Measurements from ENCODE around the gene ARHGAP22.
"Not testable (repeated sequence)": the region's sequence is repeated elsewhere in the genome, so short reads cannot be mapped to it uniquely, and the experiment has no call there.

Gene ARHGAP22

GRCh38 chr10:48428896-48429295 lies 176.0 kb downstream of the ARHGAP22 start:
- DNase-seq (ENCODE audit: low read depth in 3 of 3), result no peak

GRCh38 chr10:48423884-48424283 lies 181.0 kb downstream of the ARHGAP22 start:
- no peak for DNase-seq (ENCODE audit: low read depth in 3 of 3)

- not testable (repeated sequence) for DNase-seq (ENCODE audit: low read depth in 3 of 3)
These were observed 183.0 kb downstream of the ARHGAP22 start for GRCh38 chr10:48421862-48422261.

DNA sequence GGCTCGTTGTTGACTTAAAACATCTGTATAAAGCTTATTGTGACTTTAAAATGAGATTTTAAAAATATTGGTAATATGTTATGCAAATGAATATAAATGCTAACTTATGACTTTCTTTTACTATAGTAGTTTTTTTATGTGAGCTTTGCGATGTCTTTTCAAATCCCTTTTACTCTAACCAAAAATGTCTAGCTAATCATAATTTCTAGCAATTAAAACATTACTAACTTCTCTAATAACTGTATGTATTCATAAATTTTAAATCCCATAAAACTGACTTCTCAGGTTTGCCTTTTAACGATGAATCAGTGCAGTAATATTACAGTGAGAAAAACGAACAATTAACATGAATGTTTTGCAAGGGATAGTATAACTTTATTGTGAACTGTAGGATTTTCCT lies 185.2 kb downstream of the ARHGAP22 start:
- DNase-seq (ENCODE audit: low read depth in 3 of 3), result no peak

DNA sequence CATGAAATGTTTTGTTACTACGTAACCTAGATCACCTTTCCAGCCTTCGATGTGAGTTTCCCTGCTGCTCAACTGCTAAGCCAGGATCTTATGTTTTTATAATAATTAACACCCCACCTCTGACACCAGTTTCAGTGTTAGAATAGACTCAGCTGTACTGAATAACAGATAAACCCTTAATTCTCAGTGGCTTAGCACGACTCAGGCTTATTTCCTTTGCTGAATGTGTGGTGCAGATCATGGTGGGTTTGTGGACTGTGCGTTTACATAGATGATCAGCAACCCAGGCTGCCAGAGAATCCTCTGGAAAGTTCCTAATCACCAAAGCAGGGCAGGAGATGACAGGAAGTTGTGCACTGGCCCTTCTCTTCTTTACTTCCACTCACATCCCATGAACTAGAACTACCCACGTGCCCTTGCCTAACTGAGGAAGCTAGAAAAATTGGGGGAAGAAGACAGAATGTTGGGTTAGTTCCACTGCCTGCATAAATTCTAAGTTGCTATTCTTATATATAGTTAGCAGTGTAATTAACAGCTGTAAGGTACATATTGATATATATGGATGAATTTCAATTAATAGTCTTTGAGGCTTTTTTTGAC lies 186.6 kb downstream of the ARHGAP22 start:
- DNase-seq (ENCODE audit: low read depth in 3 of 3), result no peak

- DNase-seq (ENCODE audit: low read depth in 3 of 3), result no peak
These were observed 187.5 kb downstream of the ARHGAP22 start for GRCh38 chr10:48417374-48417773.

GRCh38 chr10:48416584-48417232 lies 188.2 kb downstream of the ARHGAP22 start:
- DNase-seq (ENCODE audit: low read depth in 3 of 3), result no peak

DNA sequence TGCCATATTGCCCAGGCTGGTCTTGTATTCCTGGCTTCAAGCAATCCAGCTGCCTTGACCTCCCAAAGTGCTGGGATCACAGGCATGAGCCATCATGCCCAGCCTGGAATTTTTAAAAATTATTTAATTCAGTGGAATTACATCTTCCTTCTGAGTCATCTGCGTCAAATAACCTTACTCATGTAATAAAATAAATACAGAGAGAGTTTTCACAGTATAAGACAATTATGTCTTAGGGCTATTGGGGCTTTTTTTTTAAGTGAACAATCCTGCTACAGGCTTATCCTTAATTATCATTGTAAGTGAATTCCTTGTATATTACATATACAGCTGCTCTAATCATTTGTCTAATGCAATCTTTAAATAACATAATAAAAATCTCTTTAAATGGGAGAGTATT lies 190.1 kb downstream of the ARHGAP22 start:
- DNase-seq (ENCODE audit: low read depth in 3 of 3), result no peak

DNA sequence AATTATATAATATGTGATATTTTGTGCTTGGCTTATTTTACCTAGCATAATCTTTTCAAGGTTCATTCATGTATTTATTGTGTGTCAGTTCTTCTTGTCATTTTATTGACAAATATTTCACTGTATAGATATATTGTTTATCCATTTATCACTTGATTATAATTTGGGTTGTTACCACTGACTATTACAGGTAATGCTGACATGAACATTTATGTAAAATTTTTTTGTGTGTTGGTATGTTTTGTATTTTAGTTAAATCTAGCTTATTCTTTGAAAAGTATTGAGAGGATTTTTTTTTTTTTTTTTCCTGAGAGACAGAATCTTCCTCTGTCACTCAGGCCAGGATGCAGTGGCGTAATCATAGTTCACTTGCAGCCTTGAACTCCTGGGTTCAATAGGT lies 190.7 kb downstream of the ARHGAP22 start:
- DNase-seq (ENCODE audit: low read depth in 3 of 3), result no peak

DNA sequence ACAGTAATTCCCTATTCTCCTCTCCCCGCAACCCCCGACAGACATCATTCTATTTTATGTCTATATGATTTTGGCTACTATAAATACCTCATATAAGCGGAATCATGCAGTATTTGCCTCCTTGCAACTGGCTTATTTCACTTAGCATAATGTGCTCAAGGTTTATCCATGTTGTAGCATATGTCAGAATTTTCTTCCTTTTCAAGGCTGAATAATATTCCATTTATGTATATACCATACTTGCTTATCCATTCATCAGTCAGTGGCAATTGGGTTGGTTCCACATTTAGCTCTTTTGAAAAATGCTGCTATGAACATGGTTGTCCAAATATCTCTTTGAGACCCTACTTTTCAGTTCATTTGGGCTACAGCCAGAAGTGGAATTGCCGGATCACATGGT lies 191.9 kb downstream of the ARHGAP22 start:
- no peak for DNase-seq (ENCODE audit: low read depth in 3 of 3)

DNA sequence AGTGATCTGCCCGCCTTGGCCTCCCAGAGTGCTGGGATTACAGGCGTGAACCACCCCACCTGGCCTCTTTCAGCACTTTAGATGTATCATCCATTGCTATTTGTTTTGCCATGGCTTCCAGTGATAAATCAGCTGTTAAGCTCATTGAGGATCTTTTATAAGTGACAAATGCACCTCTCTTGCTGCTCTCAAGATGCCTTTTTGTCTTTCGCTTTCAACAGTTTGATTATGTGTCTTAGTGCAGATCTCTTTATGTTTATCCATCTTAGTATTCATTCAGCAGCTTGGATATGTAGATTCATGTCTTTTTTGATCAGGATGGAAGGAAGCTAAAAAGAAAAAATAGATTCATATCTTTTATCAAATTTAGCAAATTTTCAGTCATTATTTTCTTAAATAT lies 192.8 kb downstream of the ARHGAP22 start:
- DNase-seq (ENCODE audit: low read depth in 3 of 3), result no peak

GRCh38 chr10:48411510-48411909 lies 193.4 kb downstream of the ARHGAP22 start:
- DNase-seq (ENCODE audit: low read depth in 3 of 3), result no peak

GRCh38 chr10:48410503-48410902 lies 194.4 kb downstream of the ARHGAP22 start:
- no peak for DNase-seq (ENCODE audit: low read depth in 3 of 3)

GRCh38 chr10:48406658-48407057 lies 198.2 kb downstream of the ARHGAP22 start:
- DNase-seq (ENCODE audit: low read depth in 3 of 3), result no peak

DNA sequence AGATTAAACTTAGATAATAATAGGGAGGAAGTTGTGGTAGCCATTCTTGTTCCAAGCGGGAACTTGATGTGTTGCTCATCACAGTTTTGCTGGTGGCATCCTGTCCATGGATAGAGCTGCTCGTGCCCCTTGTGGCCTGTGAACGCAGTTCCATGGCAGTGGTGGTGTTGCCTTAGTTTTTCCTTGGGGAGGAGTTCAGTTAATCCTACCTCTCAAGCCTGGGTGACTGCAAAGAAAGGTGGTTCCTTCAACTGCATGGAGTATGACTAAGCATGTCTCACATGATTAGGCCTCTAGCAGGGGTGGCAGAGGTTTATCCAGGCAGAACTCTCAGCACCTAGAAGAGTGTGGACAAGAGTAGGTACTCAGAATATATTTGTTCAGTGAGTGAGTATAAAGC lies 198.7 kb downstream of the ARHGAP22 start:
- DNase-seq (ENCODE audit: low read depth in 3 of 3), result no peak

DNA sequence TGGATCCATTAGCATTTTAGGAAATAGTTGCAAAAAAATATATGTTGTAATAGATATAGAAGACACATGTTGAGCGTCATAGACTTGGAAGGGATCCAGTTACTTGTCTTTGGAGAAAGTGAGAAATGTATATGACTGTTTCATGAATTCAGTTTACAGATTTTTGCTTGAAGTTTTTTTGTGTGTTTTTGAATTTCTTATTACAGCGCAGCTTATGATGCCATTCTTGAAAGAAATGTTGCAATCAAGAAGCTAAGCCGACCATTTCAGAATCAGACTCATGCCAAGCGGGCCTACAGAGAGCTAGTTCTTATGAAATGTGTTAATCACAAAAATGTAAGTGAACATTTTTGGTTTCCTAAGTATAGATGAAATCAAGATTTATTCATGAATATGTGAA lies 200.2 kb downstream of the ARHGAP22 start:
- DNase-seq (ENCODE audit: low read depth in 3 of 3), result no peak

DNA sequence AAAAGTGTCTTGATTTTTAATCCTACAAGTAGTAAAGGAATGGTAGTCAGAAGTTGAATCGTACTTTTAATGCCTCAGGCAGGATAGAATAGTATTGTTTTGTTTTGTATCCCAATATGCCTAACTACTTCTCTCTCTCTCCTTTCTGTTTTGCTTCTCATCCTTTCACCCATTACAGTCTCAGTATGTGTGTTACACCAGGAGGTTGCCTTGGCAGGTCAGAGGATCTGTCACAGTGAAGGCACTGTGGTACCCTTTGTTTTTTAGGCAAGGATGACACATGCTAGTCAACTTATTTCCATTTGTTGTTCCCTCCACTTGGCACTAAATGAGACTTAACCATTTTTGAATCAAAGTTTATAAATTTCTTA lies 204.0 kb downstream of the ARHGAP22 start:
- no peak for DNase-seq (ENCODE audit: low read depth in 3 of 3)

GRCh38 chr10:48400129-48400849 lies 204.6 kb downstream of the ARHGAP22 start:
- DNase-seq (ENCODE audit: low read depth in 3 of 3), result no peak

DNA sequence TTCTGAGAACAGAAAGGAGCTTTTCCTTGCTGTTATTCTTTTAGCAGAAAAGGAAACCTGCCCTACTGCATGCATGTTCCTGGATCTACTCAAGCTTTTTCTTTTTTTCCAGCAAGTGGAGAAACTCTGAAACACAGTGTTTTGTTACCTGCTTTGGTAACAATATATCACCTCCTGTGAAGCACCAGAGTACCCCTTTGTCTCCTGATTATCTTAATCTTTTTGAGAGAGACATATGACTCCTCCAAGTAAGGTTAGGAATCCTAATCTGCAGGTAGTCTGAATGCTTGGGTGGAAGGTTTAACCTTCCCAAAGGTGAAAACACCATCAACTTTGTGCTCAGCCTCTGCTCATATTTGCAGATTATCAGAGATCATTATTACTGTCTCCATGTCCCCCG lies 205.3 kb downstream of the ARHGAP22 start:
- DNase-seq (ENCODE audit: low read depth in 3 of 3), result no peak

DNA sequence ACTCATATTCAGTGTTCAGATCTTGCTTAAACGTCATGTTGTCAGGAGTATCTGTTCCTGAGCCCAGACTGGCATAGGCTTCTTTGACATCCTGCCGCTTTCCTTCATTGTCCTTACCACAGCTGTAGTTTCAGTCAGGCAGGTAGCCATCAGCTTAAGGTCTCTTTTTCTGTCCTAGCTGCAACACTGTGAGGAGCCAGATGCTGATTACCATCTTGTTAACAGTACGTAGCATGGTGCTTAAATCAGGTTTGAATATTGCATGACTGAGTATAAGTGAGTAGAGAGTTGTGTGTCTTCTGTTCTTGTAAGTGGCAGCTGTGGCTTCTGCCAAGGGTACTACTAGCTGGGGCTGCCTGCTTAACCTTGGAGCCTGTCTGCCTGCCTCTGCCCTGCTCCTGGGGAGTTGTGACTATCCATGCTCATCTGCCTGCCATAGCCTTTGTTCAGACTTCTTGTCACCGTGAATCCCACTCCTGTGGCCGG lies 205.8 kb downstream of the ARHGAP22 start:
- DNase-seq (ENCODE audit: low read depth in 3 of 3), result no peak

- DNase-seq (ENCODE audit: low read depth in 3 of 3), result no peak
These were observed 206.6 kb downstream of the ARHGAP22 start for GRCh38 chr10:48398261-48398660.
